Activated naive CD4-positive, alpha-beta T cell treated with anti-CD3 and anti-CD28 coated beads, Interleukin-2, amount 10 ng/mL, durations not matched to agents 7 days and 5 days (primary cell): ENCODE data around the gene RNF157.

Experiments used
- CTCF ChIA-PET: fragments of 350-600 bp; sonication (Branson Sonifier 250); formaldehyde crosslinking; loops from one replicate; lab custom pipeline; 2021; ENCODE audit warnings: antibody characterized with exemption; lab: Charles Lee
- DNase-seq: peaks from one replicate; pipeline ENCODE4 v3.0.0-alpha.2; 2020
- H3K27ac Mint-ChIP-seq: one replicate; pipeline ENCODE4 v1.8.0; 2021; ENCODE audit warnings: mild to moderate bottlenecking, moderate library complexity, mixed read lengths
- H3K27me3 Mint-ChIP-seq: one replicate; pipeline ENCODE4 v1.8.0; 2021; ENCODE audit warnings: mild to moderate bottlenecking, mixed read lengths
- H3K36me3 Mint-ChIP-seq: one replicate; pipeline ENCODE4 v1.8.0; 2021; ENCODE audit warnings: mixed read lengths
- H3K4me1 Mint-ChIP-seq: one replicate; pipeline ENCODE4 v1.8.0; 2021; ENCODE audit warnings: mixed read lengths
- H3K4me3 Mint-ChIP-seq: one replicate; pipeline ENCODE4 v1.8.0; 2021; ENCODE audit warnings: mild to moderate bottlenecking, moderate library complexity, mixed read lengths
- H3K9me3 Mint-ChIP-seq: one replicate; pipeline ENCODE4 v1.8.0; 2021; ENCODE audit warnings: mixed read lengths

RNF157 gene

GRCh38 chr17:76154292-76154691 lies 86.0 kb downstream of the RNF157 start:
- Mint-ChIP-seq H3K9me3 (no peaks in the 10 kb centered on the region), H3K4me3 (no peak overlapping the region), H3K27me3 (no peaks in the 10 kb centered on the region), H3K27ac (peak overlapping the region; percentile 75), H3K4me1 (peaks cover 46% of the 10 kb centered on the region), H3K36me3 (peaks cover 93% of the 10 kb centered on the region)
- DNase-seq: no peak
- CTCF ChIA-PET: interaction anchor here (1.7 to 1.8 kb wide), 2 partner anchors 28 to 125 kb away, joined by 5 to 9 read pairs; no protein-coding TSS in a partner anchor

- CTCF ChIA-PET: interaction anchor here (1.7 to 2.4 kb wide), 3 partner anchors 27 to 126 kb away, joined by 5 to 10 read pairs (median 9); no protein-coding TSS in a partner anchor
- DNase-seq: no peak
- Mint-ChIP-seq H3K4me3 (no peak overlapping the region), H3K36me3 (peaks cover 93% of the 10 kb centered on the region), H3K27ac (peak overlapping the region; percentile 75), H3K9me3 (no peaks in the 10 kb centered on the region), H3K4me1 (peaks cover 50% of the 10 kb centered on the region), H3K27me3 (no peaks in the 10 kb centered on the region)
Observed at GRCh38 chr17:76153640-76154039, 86.7 kb downstream of the RNF157 start.

DNA sequence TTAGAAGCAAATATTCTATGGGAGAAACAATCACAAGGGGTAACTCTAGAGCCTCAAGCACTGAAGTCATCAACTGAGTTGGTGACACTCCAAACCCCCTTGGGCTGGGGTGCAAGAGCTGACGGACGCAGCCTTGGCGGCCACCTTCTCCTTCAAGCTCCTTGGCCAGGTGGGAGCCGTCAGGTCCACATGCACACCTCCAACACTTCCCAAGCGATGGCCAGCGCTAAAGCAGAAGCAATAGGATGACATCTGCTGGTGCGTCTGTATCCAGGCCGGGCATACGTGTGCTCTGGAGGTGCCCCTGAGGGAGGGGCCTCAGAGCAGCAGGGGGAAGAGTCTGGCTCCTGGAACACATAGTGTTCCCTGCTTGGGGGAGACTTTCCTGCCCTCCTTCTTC lies 87.1 kb downstream of the RNF157 start:
- CTCF ChIA-PET: interaction anchor here (1.7 to 2.4 kb wide), 3 partner anchors 27 to 126 kb away, joined by 5 to 10 read pairs (median 9); no protein-coding TSS in a partner anchor
- peaks cover 50% of the 10 kb centered on the region for H3K4me1 Mint-ChIP-seq
- DNase-seq: no peak
- peaks cover 90% of the 10 kb centered on the region for H3K36me3 Mint-ChIP-seq
- H3K27me3 Mint-ChIP-seq: no peaks in the 10 kb centered on the region
- H3K4me3 Mint-ChIP-seq: no peak overlapping the region
- no peaks in the 10 kb centered on the region for H3K9me3 Mint-ChIP-seq
- peak overlapping the region; percentile 96 for H3K27ac Mint-ChIP-seq

GRCh38 chr17:76152591-76152990 lies 87.7 kb downstream of the RNF157 start:
- no peaks in the 10 kb centered on the region for H3K9me3 Mint-ChIP-seq
- H3K4me3 Mint-ChIP-seq: no peak overlapping the region
- H3K27ac Mint-ChIP-seq: peak overlapping the region; percentile 96
- no peak for DNase-seq
- H3K36me3 Mint-ChIP-seq: peaks cover 88% of the 10 kb centered on the region
- CTCF ChIA-PET: interaction anchor here (1.0 to 2.4 kb wide), 5 partner anchors 17 to 245 kb away, joined by 3 to 10 read pairs (median 5); no protein-coding TSS in a partner anchor
- H3K4me1 Mint-ChIP-seq: peaks cover 52% of the 10 kb centered on the region
- H3K27me3 Mint-ChIP-seq: no peaks in the 10 kb centered on the region

GRCh38 chr17:76151896-76152454 lies 88.3 kb downstream of the RNF157 start:
- peaks cover 56% of the 10 kb centered on the region for H3K4me1 Mint-ChIP-seq
- H3K4me3 Mint-ChIP-seq: no peak overlapping the region
- CTCF ChIA-PET: interaction anchor here (1.0 to 2.4 kb wide), 5 partner anchors 9 to 246 kb away, joined by 3 to 10 read pairs (median 3); no protein-coding TSS in a partner anchor
- no peaks in the 10 kb centered on the region for H3K9me3 Mint-ChIP-seq
- H3K27me3 Mint-ChIP-seq: no peaks in the 10 kb centered on the region
- H3K27ac Mint-ChIP-seq: peak overlapping the region; percentile 96
- DNase-seq: peak; percentile 65
- peaks cover 88% of the 10 kb centered on the region for H3K36me3 Mint-ChIP-seq

DNA sequence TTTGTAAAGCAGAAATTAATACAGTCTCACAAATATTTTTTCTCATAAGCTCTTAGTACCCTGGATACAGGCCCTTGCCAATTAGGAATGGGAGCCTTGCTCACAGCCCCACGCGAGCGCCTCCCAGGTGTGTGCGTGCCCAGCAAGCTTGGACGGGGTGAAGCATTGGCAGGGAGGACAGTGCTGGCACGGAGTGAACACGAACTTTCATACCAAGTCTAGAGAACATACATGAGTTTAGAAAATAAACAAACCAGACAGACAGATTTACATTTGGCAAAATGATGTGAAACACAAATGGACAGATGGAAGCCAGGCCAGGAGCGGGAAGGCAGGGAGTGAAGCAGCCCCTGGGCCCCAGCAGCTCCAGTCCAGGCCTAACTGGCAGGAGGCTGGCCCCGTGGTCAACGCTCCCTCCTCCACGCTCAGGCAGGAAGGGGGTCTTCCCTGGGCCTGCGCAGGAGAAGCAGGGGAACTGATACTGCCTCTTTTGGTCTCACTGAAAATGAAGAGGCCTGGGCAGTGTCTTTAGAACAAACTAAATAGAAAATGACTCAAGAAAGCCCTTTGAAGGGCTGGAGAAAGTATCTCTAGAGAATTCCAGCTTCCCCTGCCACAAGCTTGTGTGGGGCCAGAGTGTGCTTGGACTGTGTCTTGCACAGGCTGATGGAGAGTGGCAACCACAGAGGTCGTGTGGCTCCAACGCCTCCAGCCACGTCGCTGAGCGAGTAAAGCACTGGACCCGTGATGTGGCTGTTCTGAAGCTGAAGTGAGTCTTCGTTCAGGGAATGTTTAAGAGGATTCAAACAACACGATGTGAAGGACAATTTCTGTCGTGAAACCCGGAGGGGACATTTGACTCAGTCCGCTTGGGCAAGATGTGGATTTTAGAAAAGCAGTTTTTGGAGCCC lies 89.3 kb downstream of the RNF157 start:
- CTCF ChIA-PET: interaction anchor here (1.0 to 2.4 kb wide), 7 partner anchors 8 to 129 kb away, joined by 3 to 10 read pairs (median 3); no protein-coding TSS in a partner anchor
- H3K4me3 Mint-ChIP-seq: no peak overlapping the region
- DNase-seq: no peak
- H3K27me3 Mint-ChIP-seq: no peaks in the 10 kb centered on the region
- peaks cover 87% of the 10 kb centered on the region for H3K36me3 Mint-ChIP-seq
- peak overlapping the region; percentile 96 for H3K27ac Mint-ChIP-seq
- H3K4me1 Mint-ChIP-seq: peaks cover 66% of the 10 kb centered on the region
- H3K9me3 Mint-ChIP-seq: no peaks in the 10 kb centered on the region

DNA sequence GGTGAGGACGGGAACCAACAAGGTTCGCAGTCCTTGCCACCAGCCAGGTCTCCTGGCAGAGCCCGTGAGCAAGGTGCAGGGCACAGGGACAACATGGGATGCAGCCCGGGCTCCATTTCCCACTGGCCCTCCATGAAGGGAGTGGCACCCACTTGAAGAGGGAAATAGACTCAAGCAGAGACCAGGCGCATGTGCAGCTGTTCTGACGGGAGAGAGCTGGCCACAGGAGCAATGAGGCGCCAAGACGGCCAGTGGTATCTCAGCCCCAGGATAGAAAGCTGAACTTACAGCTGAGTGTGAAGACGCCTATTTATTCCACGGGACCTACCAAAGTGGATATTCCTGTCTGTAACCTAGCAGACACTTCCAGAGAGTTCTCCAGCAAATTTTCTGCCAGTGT lies 91.1 kb downstream of the RNF157 start:
- Mint-ChIP-seq H3K9me3 (no peaks in the 10 kb centered on the region), H3K27ac (peak overlapping the region; percentile 58), H3K4me1 (peaks cover 80% of the 10 kb centered on the region), H3K27me3 (no peaks in the 10 kb centered on the region), H3K4me3 (no peak overlapping the region), H3K36me3 (peaks cover 87% of the 10 kb centered on the region)
- CTCF ChIA-PET: interaction anchor here (1.6 kb wide), 1 partner anchor 33 kb away, joined by 4 read pairs; no protein-coding TSS in a partner anchor
- DNase-seq: no peak

GRCh38 chr17:76148015-76148326 lies 92.3 kb downstream of the RNF157 start:
- peak overlapping the region; percentile 96 for H3K27ac Mint-ChIP-seq
- H3K4me3 Mint-ChIP-seq: no peak overlapping the region
- no peaks in the 10 kb centered on the region for H3K9me3 Mint-ChIP-seq
- H3K4me1 Mint-ChIP-seq: peaks cover 80% of the 10 kb centered on the region
- peaks cover 76% of the 10 kb centered on the region for H3K36me3 Mint-ChIP-seq
- DNase-seq: no peak
- CTCF ChIA-PET: no interaction called here
- no peaks in the 10 kb centered on the region for H3K27me3 Mint-ChIP-seq

- Mint-ChIP-seq H3K36me3 (peaks cover 71% of the 10 kb centered on the region), H3K27ac (peak overlapping the region; percentile 96), H3K4me3 (no peak overlapping the region), H3K27me3 (no peaks in the 10 kb centered on the region), H3K9me3 (no peaks in the 10 kb centered on the region), H3K4me1 (peaks cover 80% of the 10 kb centered on the region)
- CTCF ChIA-PET: interaction anchor here (0.6 to 7.7 kb wide), 4 partner anchors 21 to 226 kb away, joined by 3 to 46 read pairs (median 4); no protein-coding TSS in a partner anchor
- DNase-seq: no peak
Observed at GRCh38 chr17:76147211-76148014, 92.9 kb downstream of the RNF157 start.

- Mint-ChIP-seq H3K4me1 (peaks cover 80% of the 10 kb centered on the region), H3K9me3 (no peaks in the 10 kb centered on the region), H3K36me3 (peaks cover 59% of the 10 kb centered on the region), H3K27me3 (peaks cover 5% of the 10 kb centered on the region), H3K4me3 (peak overlapping the region; percentile 48), H3K27ac (peak overlapping the region; percentile 96)
- CTCF ChIA-PET: interaction anchor here (1.1 to 7.7 kb wide), 5 partner anchors 22 to 133 kb away, joined by 3 to 46 read pairs (median 8); no protein-coding TSS in a partner anchor
- DNase-seq: peak; percentile 49
Observed at GRCh38 chr17:76146053-76146851, 94.0 kb downstream of the RNF157 start.

- peaks cover 13% of the 10 kb centered on the region for H3K27me3 Mint-ChIP-seq
- H3K4me3 Mint-ChIP-seq: peak overlapping the region; percentile 48
- peak; percentile 78 for DNase-seq
Observed at GRCh38 chr17:76145231-76146052, 94.9 kb downstream of the RNF157 start.

GRCh38 chr17:76142585-76143041 lies 97.7 kb downstream of the RNF157 start:
- CTCF ChIA-PET: interaction anchor here (0.6 to 7.7 kb wide), 9 partner anchors 9 to 137 kb away, joined by 3 to 46 read pairs (median 4); no protein-coding TSS in a partner anchor
- no peak for DNase-seq
- Mint-ChIP-seq H3K9me3 (no peaks in the 10 kb centered on the region), H3K36me3 (peaks cover 29% of the 10 kb centered on the region), H3K27ac (peak overlapping the region; percentile 96), H3K4me1 (peaks cover 75% of the 10 kb centered on the region), H3K4me3 (peak overlapping the region; percentile 29), H3K27me3 (peaks cover 39% of the 10 kb centered on the region)

More at GRCh38 chr17:76145231-76146052, 94.9 kb downstream of the RNF157 start:
- CTCF ChIA-PET: interaction anchor here (1.1 to 7.7 kb wide), 6 partner anchors 20 to 134 kb away, joined by 3 to 46 read pairs (median 6); no protein-coding TSS in a partner anchor
- Mint-ChIP-seq H3K9me3 (no peaks in the 10 kb centered on the region), H3K4me1 (peaks cover 78% of the 10 kb centered on the region), H3K36me3 (peaks cover 52% of the 10 kb centered on the region), H3K27ac (peak overlapping the region; percentile 96)
